Natural killer cell treated with Interleukin-12 subunit alpha and Interleukin-12 subunit beta and Interleukin-15 and Interleukin-18, amount 100 ng/mL, for 72 hours (primary cell): ENCODE results near the gene CTXN1. TPM values are rescaled to one million over a fixed set of nuclear protein-coding genes. Genes with fewer than 3 reads are reported as not detected.

Experiments used
- ATAC-seq, 2 donors: fragments of 150-1000 bp; cut with Tn5 transposase in 1 of 2; sonication (Bioruptor Pico), chemical (Tn5 transposase) in 1 of 2; 2 replicates each; pipeline ENCODE4 v1.10.0; 2021
- DNase-seq: peaks from one replicate; pipeline ENCODE4 v3.0.0; 2022; ENCODE audit warnings: low spot score
- H3K27ac Mint-ChIP-seq, 2 donors: 1 replicate in 1 of 2; 2 replicates in 1 of 2; pipeline ENCODE4 v1.8.0; 2022; ENCODE audit warnings: mixed read lengths in 2 of 2, mild to moderate bottlenecking in 1 of 2, moderate library complexity in 1 of 2
- H3K27me3 Mint-ChIP-seq, 2 donors: 1 replicate in 1 of 2; 2 replicates in 1 of 2; pipeline ENCODE4 v1.8.0; 2022; ENCODE audit warnings: mixed read lengths in 2 of 2
- H3K36me3 Mint-ChIP-seq: one replicate; pipeline ENCODE4 v1.8.0; 2022; ENCODE audit warnings: mixed read lengths
- H3K4me1 Mint-ChIP-seq, 2 donors: 1 replicate in 1 of 2; 2 replicates in 1 of 2; pipeline ENCODE4 v1.8.0; 2022; ENCODE audit warnings: low read depth in 2 of 2, mixed read lengths in 2 of 2, mild to moderate bottlenecking in 1 of 2
- H3K4me3 Mint-ChIP-seq: one replicate; pipeline ENCODE4 v1.8.0; 2022; ENCODE audit warnings: mixed read lengths
- H3K9me3 Mint-ChIP-seq: 2 replicates; pipeline ENCODE4 v1.8.0; 2022; ENCODE audit warnings: mixed read lengths
- total RNA-seq, 2 donors: library from RNA; stranded (reverse); gene quantifications; one replicate each; pipeline ENCODE4 v1.2.3, GENCODE V29; 2022

CTXN1 gene
- total RNA-seq: under 1 TPM in 1 of 2 donors, not detected in 1; 0.33 TPM

GRCh38 chr19:7926021-7926726, at the start of gene CTXN1:
Gene CTXN1 (minus strand): TSS chr19:7926135. CDS start chr19:7925538, 597 bp downstream.
- peak within 1 kb of the TSS; percentile 77 for H3K4me3 Mint-ChIP-seq
- no peaks in the 10 kb centered on the region for H3K9me3 Mint-ChIP-seq
- DNase-seq (no peak), ATAC-seq (peak; percentile 69 to 80)
- peaks cover 0 to 12% of the 10 kb centered on the region in 2 donors for H3K4me1 Mint-ChIP-seq
- H3K27ac Mint-ChIP-seq: no peak within 1 kb of the TSS
- no peaks in the 10 kb centered on the region for H3K27me3 Mint-ChIP-seq
- no peaks in the 10 kb centered on the region for H3K36me3 Mint-ChIP-seq

- DNase-seq (no peak), ATAC-seq (no peak)
- Mint-ChIP-seq H3K36me3 (peaks cover 4% of the 10 kb centered on the region), H3K9me3 (no peaks in the 10 kb centered on the region), H3K27me3 (no peaks in the 10 kb centered on the region), H3K4me3 (no peak overlapping the region), H3K4me1 (no peaks in the 10 kb centered on the region), H3K27ac (no peak overlapping the region)
These were observed 49.1 kb upstream of the CTXN1 start for GRCh38 chr19:7975037-7975436.

DNA sequence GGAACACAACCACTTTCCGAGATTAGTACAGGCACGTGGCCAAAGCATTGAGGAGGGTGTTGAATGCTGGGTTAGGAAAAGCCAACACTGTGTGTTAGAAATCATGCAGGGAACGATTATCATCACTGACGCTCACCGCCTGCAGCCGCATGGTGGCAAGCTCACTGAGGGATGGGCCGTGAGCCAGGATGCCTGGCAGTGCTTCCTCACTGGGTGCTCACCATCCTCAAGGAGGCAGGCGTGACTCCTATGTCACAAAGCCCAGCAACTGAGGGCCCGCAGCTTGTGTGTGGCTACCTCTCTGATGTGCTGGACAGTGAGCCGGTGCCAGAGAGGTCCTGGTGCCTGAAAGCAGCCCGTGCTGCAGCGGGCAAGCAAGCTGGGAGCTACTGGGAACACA, 47.9 kb upstream of the CTXN1 start:
- no peak for DNase-seq
- no peaks in the 10 kb centered on the region for H3K9me3 Mint-ChIP-seq
- H3K36me3 Mint-ChIP-seq: peaks cover 4% of the 10 kb centered on the region
- ATAC-seq: no peak
- no peak overlapping the region for H3K4me3 Mint-ChIP-seq
- H3K27me3 Mint-ChIP-seq: no peaks in the 10 kb centered on the region
- H3K27ac Mint-ChIP-seq: no peak overlapping the region
- no peaks in the 10 kb centered on the region for H3K4me1 Mint-ChIP-seq

DNA sequence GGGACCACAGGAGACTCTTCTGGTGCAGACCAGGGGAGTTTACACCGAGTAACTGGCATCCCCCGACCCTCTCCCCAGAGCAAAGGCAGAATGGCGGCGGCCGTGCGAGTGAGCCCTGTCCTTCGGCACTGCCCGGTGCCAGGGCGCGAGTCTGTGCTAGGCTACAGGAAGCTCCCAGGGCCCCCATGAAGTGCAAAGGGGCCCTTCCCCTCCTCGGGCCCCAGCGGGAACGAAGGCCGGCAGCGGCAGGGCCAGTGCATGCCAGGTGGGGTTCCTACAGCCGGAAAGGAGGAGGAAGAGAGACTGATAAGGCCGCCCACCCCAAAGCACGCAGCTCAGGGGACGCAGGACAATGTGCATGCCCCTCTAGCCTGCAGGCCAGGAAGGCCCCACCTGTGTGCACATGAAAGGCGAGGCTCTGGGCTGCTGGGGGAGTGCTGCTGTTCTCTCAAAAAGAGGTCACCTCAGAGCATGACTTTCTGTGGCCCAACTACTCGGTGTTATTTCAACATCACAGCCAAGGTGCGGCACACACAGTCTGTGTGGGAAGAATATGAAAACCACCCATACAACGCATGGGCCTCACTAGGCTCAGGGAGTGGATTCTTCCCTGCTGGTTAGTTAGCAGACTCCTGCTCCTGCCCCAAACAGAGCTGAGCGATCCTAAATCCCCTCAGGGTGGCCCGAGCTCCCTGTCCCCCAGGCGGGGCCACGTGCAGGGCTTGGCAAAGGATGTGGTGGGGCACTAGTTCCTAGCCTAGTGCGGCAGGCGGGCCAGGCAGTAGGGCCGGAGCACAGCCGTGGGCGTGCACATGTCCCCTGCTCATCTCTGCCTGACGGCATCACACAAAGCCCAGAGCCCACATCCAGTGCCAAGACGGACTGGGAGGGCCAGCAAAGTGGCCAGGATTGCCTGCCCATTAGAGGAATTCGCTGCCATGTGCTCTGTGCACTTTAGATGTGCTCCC, 45.9 kb upstream of the CTXN1 start:
- H3K4me1 Mint-ChIP-seq: peaks cover 0 to 6% of the 10 kb centered on the region in 2 donors
- H3K27ac Mint-ChIP-seq: no peak overlapping the region
- H3K36me3 Mint-ChIP-seq: peaks cover 4% of the 10 kb centered on the region
- no peaks in the 10 kb centered on the region for H3K9me3 Mint-ChIP-seq
- no peak for DNase-seq
- ATAC-seq: peak in 1 of 2 donors; percentile 5
- H3K27me3 Mint-ChIP-seq: no peaks in the 10 kb centered on the region
- no peak overlapping the region for H3K4me3 Mint-ChIP-seq

GRCh38 chr19:7970716-7971448, 44.9 kb upstream of the CTXN1 start:
- no peaks in the 10 kb centered on the region for H3K9me3 Mint-ChIP-seq
- no peak overlapping the region for H3K4me3 Mint-ChIP-seq
- ATAC-seq (no peak), DNase-seq (no peak)
- H3K27ac Mint-ChIP-seq: no peak overlapping the region
- H3K27me3 Mint-ChIP-seq: no peaks in the 10 kb centered on the region
- H3K4me1 Mint-ChIP-seq: peaks cover 0 to 9% of the 10 kb centered on the region in 2 donors
- peaks cover 8% of the 10 kb centered on the region for H3K36me3 Mint-ChIP-seq

DNA sequence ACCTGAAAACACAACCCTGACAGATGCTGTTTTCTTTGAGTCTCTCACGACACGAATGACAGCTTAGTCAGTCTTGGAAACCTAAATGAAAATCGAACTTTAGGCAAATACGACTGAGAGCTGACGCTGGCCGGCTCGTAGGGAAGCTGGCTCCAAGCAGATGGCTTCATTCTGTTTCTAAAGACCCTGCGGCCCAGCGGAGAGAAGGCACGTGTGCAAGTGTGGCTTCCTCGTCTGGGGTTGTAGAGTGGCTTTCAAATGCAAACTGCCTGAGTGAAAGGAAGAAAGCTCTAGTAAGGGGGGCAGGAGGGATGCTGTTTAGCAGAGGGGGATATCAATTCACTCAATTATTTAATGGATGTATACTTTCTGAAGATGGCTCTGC, 43.6 kb upstream of the CTXN1 start:
- peaks cover 8% of the 10 kb centered on the region for H3K36me3 Mint-ChIP-seq
- DNase-seq: no peak
- H3K9me3 Mint-ChIP-seq: no peaks in the 10 kb centered on the region
- ATAC-seq: no peak
- no peaks in the 10 kb centered on the region for H3K27me3 Mint-ChIP-seq
- H3K4me1 Mint-ChIP-seq: peaks cover 0 to 9% of the 10 kb centered on the region in 2 donors
- no peak overlapping the region for H3K27ac Mint-ChIP-seq
- no peak overlapping the region for H3K4me3 Mint-ChIP-seq

DNA sequence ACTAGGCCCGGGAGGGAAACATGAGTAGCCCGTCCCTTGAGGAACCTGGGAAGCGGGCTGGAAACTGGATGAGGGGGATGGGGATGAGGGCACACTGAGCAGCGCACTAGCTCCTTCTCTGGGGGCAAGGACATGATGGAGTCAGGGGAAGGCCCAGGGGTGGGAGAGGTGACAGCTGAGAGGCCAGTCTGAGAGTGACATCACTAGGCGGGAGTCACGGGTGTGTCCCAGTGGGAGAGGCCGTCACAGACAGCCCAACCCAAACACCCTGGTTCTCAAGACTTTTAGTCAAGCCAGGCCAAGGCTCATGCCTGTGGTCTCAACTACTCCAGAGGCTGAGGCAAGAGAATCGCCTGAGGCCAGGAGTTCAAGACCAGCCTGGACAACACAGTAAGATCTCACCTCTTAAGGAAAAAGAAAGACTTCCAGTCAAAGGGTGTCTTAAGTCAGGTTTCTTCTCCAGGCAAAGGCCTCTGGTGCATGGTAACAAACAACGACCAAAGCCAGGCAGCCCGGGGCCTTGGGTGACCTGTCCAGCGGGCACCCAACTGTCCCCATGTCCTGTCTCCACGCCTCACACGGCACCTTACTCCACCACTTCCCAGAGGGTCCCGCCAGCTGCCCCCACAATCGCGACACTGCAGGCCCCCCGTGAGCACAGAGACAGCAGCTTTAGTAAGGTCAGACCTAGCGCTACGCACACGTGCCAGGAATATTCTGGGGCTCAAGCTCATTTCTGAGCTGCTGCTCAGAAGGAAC, 43.0 kb upstream of the CTXN1 start:
- DNase-seq: no peak
- H3K27ac Mint-ChIP-seq: no peak overlapping the region

DNA sequence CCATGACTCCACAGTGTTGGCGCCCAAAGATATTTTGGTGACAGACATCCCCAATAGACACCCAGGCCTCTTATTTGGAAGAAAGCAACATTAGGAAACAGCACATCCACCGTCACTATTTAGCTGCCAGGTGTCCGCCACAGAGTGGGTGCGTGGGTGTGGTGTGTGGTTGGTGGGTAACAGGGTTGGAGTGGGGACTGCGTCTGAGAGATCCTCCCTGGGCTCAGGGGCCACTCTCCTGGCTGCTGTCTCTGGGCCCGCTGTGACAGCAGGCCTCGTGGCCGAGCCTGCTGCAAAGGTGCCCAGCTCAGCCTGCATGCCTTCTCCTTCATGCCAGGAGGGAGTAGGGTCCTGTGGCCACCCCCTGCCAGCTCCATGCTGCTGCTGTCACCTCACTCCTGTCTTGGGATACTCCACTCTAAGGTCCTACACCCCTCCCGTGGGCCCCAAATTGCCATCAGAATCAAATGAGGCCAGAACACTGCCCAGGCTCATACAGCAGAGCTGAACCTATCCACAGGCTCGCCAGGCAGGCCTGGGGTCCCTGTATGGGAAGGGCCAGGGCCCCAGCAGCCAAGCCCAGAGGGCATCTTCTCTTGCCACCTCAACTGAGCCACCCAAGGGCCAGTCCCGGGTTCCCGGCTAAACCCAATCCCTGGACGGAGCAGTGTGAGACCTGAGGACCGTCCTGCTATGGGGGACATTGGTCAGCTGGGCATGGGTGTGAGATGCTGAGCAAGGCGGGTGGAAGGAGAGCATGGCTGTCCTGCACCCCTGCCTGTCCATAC, 42.3 kb upstream of the CTXN1 start:
- H3K4me3 Mint-ChIP-seq: no peak overlapping the region
- DNase-seq (no peak), ATAC-seq (peak in 1 of 2 donors; percentile 33)
- H3K27ac Mint-ChIP-seq: no peak overlapping the region
- H3K9me3 Mint-ChIP-seq: no peaks in the 10 kb centered on the region
- peaks cover 0 to 9% of the 10 kb centered on the region in 2 donors for H3K4me1 Mint-ChIP-seq
- H3K27me3 Mint-ChIP-seq: no peaks in the 10 kb centered on the region
- peaks cover 4% of the 10 kb centered on the region for H3K36me3 Mint-ChIP-seq

More for the DNA sequence above, 43.0 kb upstream of the CTXN1 start:
- Mint-ChIP-seq H3K27me3 (no peaks in the 10 kb centered on the region), H3K9me3 (no peaks in the 10 kb centered on the region), H3K4me1 (peaks cover 0 to 9% of the 10 kb centered on the region in 2 donors), H3K36me3 (peaks cover 8% of the 10 kb centered on the region), H3K4me3 (no peak overlapping the region)
- ATAC-seq: no peak

DNA sequence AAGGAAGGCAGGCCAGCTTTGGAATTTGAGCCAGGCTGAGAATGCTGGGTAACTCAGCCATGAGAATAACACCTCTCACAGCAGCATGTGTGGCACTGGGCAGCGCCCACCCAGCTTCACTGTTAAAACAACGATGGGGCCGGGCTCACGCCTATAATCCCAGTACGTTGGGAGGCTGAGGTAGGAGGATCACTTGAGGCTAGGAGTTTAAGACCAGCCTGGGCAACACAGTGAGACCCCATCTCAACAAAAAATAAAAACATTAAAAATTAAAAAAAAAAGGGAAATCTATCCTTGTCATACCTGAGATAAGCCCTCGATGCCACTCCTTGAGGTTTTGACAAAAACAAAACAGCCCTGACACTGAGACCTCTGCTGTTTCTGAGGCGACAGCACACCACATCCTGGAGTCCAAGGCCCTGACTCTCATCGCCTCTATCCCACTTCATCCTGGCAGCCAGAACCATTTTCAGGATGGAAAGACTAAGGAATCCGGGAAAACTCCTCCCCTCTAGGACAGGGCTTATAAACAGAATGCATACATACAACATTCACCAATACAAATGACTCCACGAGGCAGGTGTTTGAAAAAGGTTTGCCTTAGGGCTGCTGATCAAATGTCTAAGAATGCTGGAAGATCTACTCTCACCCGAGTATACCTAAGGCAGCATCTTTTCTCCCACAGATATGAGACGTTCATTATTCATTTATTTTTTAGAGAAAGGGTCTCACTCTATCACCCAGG, 40.2 kb upstream of the CTXN1 start:
- no peaks in the 10 kb centered on the region for H3K27me3 Mint-ChIP-seq
- no peak overlapping the region for H3K27ac Mint-ChIP-seq
- no peak for ATAC-seq
- H3K4me3 Mint-ChIP-seq: no peak overlapping the region
- no peak for DNase-seq
- H3K9me3 Mint-ChIP-seq: no peaks in the 10 kb centered on the region
- peaks cover 0 to 9% of the 10 kb centered on the region in 2 donors for H3K4me1 Mint-ChIP-seq
- H3K36me3 Mint-ChIP-seq: peaks cover 10% of the 10 kb centered on the region

DNA sequence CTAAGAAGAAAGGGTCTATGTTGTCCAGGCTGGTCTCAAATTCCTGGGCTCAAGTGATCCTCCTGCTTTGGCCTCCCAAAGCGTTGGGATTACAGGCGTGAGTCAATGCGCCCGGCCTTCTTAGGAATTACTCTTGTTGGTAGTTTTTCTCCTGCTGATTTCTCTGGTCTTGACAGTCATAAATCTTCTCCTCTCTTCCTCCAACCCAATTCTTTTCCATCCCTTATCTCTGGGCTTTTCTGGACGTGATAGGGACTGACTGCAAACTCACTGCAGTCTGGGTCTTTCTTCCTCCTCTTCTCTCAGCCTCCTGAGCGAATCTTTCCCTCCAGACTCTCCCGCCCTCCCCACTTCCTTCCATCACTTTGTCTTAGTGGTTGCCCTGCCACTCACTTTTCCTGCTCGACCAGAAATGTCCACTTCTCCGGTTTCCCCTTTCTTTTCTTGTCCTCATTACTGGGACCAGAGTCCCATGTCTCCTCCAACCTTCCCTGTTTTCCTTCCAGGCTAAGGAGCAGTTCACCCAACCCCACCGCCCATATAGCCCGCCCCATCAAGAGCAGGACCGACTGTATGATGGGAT, 39.4 kb upstream of the CTXN1 start:
- Mint-ChIP-seq H3K27ac (no peak overlapping the region), H3K27me3 (no peaks in the 10 kb centered on the region), H3K36me3 (peaks cover 10% of the 10 kb centered on the region), H3K4me1 (peaks cover 0 to 9% of the 10 kb centered on the region in 2 donors), H3K9me3 (no peaks in the 10 kb centered on the region), H3K4me3 (no peak overlapping the region)
- ATAC-seq (no peak), DNase-seq (no peak)

GRCh38 chr19:7963566-7963965, 37.6 kb upstream of the CTXN1 start:
- H3K9me3 Mint-ChIP-seq: no peaks in the 10 kb centered on the region
- H3K27ac Mint-ChIP-seq: no peak overlapping the region
- H3K36me3 Mint-ChIP-seq: peaks cover 10% of the 10 kb centered on the region
- no peak overlapping the region for H3K4me3 Mint-ChIP-seq
- ATAC-seq: no peak
- DNase-seq: no peak
- no peaks in the 10 kb centered on the region for H3K27me3 Mint-ChIP-seq
- H3K4me1 Mint-ChIP-seq: peaks cover 0 to 6% of the 10 kb centered on the region in 2 donors
